SK-N-SH (cell line): Measurements from ENCODE around the gene BBC3. TPM values are rescaled to one million over a fixed set of nuclear protein-coding genes. Genes with fewer than 3 reads are reported as not detected.
A peak's percentile ranks its signal among the peaks of the same experiment; 100 is the strongest.

Experiments used
- CTCF ChIA-PET: fragments of 300-600, 350-600 bp; formaldehyde crosslinking; extraction: SDS; loops from one replicate; lab custom pipeline; 2021; lab: Yijun Ruan, JAX
- POLR2A ChIA-PET: fragments of 350-600 bp; sonication (Branson Sonifier 250); formaldehyde crosslinking; extraction: SDS; loops from one replicate; lab custom pipeline; 2020; ENCODE audit warnings: antibody characterized with exemption, inconsistent platforms; lab: Yijun Ruan, JAX
- DNase-seq: peaks from one replicate; pipeline ENCODE4 v3.0.0; 2012
- H2AFZ ChIP-seq: fragments of 200-600 bp; sonication (generic); 2 replicates; pipeline ENCODE4 v1.8.1; 2016; ENCODE audit warnings: antibody characterized with exemption, mild to moderate bottlenecking, low read depth
- H3F3A ChIP-seq: fragments of 200-600 bp; sonication (generic); replicated peaks from 2 replicates; pipeline ENCODE3; 2016; ENCODE audit warnings: antibody characterized with exemption, mild to moderate bottlenecking; ENCODE audit not compliant: insufficient read depth
- H3K27ac ChIP-seq, 2 experiments: fragments of 200-500 bp in 1 of 2; fragments of 200-600 bp in 1 of 2; sonication (Bioruptor generic) in 1 of 2; sonication (generic), shearing (Covaris generic) in 1 of 2; 2 replicates each; pipeline versions ENCODE4 v1.5.1 to v1.6.1; 2014 to 2016; ENCODE audit warnings: low read depth in 2 of 2, inconsistent platforms in 1 of 2, low read length in 1 of 2, mild to moderate bottlenecking in 1 of 2, mixed read lengths in 1 of 2
- H3K27me3 ChIP-seq: fragments of 200-600 bp; sonication (generic), shearing (Covaris generic); 2 replicates; pipeline ENCODE4 v1.6.1; 2016; ENCODE audit warnings: mixed run types; ENCODE audit not compliant: insufficient read depth
- H3K36me3 ChIP-seq, 2 experiments: fragments of 200-500 bp in 1 of 2; fragments of 200-600 bp in 1 of 2; sonication (Bioruptor generic) in 1 of 2; sonication (generic) in 1 of 2; replicated peaks in 1 of 2; 2 replicates each; pipeline versions ENCODE3 to v1.5.1; 2014 to 2016; ENCODE audit warnings: low read length in 1 of 2, mild to moderate bottlenecking in 1 of 2; ENCODE audit not compliant: insufficient read depth in 2 of 2, control insufficient read depth in 1 of 2
- H3K4me1 ChIP-seq, 2 experiments: fragments of 200-500 bp in 1 of 2; fragments of 200-600 bp in 1 of 2; sonication (Bioruptor generic) in 1 of 2; sonication (generic), shearing (Covaris generic) in 1 of 2; 2 replicates each; pipeline versions ENCODE4 v1.5.1 to v1.6.1; 2014 to 2016; ENCODE audit warnings: low read depth in 1 of 2, low read length in 1 of 2, mixed run types in 1 of 2; ENCODE audit not compliant: insufficient read depth in 2 of 2, control insufficient read depth in 1 of 2
- H3K4me2 ChIP-seq: fragments of 200-600 bp; sonication (generic), shearing (Covaris generic); 2 replicates; pipeline ENCODE4 v1.6.1; 2017; ENCODE audit warnings: mixed run types
- H3K4me3 ChIP-seq, 2 experiments: fragments of 200-500 bp in 1 of 2; fragments of 200-600 bp in 1 of 2; sonication (Bioruptor generic) in 1 of 2; sonication (generic), shearing (Covaris generic) in 1 of 2; 2 replicates each; pipeline versions ENCODE4 v1.5.1 to v1.8.1; 2014 to 2016; ENCODE audit warnings: low read depth in 2 of 2, inconsistent platforms in 1 of 2, low read length in 1 of 2, mild to moderate bottlenecking in 1 of 2, mixed read lengths in 1 of 2, moderate library complexity in 1 of 2
- H3K79me2 ChIP-seq: fragments of 200-600 bp; sonication (generic); 2 replicates; pipeline ENCODE4 v1.8.1; 2017; ENCODE audit warnings: mild to moderate bottlenecking; ENCODE audit not compliant: insufficient read depth
- H3K9ac ChIP-seq: fragments of 200-600 bp; sonication (generic); 2 replicates; pipeline ENCODE4 v1.6.1; 2017; ENCODE audit warnings: mixed run types
- H3K9me2 ChIP-seq: fragments of 200-600 bp; sonication (generic); 2 replicates; pipeline ENCODE4 v1.6.1; 2017; ENCODE audit warnings: mixed run types
- H3K9me3 ChIP-seq: fragments of 200-600 bp; sonication (generic); 2 replicates; pipeline ENCODE4 v1.6.1; 2017; ENCODE audit warnings: mixed run types, mild to moderate bottlenecking, moderate library complexity
- H4K20me1 ChIP-seq: fragments of 200-600 bp; sonication (generic); 2 replicates; pipeline ENCODE4 v1.6.1; 2017; ENCODE audit warnings: mild to moderate bottlenecking, mixed run types; ENCODE audit not compliant: insufficient read depth
- ELF1 ChIP-seq: IDR thresholded peaks from 2 replicates; pipeline ENCODE4 v1.4.0; 2012
- FOXJ3 ChIP-seq: sonication (generic); formaldehyde crosslinking; IDR thresholded peaks from 2 replicates; pipeline ENCODE4 v1.5.1; 2020; ENCODE audit warnings: mild to moderate bottlenecking, missing genetic modification reagents
- JUND ChIP-seq: IDR thresholded peaks from 2 replicates; pipeline ENCODE4 v1.4.0; 2012
- RCOR1 ChIP-seq: fragments of 150-350 bp; IDR thresholded peaks from 2 replicates; pipeline ENCODE4 v1.6.1; 2017; ENCODE audit warnings: antibody characterized with exemption, low read length
- SMC3 ChIP-seq: IDR thresholded peaks from 2 replicates; pipeline ENCODE4 v1.6.1; 2012; ENCODE audit warnings: low read depth, low read length, improper control_type of control experiment
- TEAD4 ChIP-seq: IDR thresholded peaks from 2 replicates; pipeline ENCODE4 v1.4.0; 2012; ENCODE audit warnings: mild to moderate bottlenecking, borderline replicate concordance; ENCODE audit not compliant: insufficient read depth
- WGBS: methylation state at CpG from one replicate; pipeline ENCODE4 v1.1.6; 2017; ENCODE audit warnings: low lambda C conversion rate; 5-methylcytosine and 5-hydroxymethylcytosine counted together
- polyA plus RNA-seq, 3 experiments: library from polyadenylated mRNA; depleted of rRNA; stranded (reverse); fragments of >200 nt; gene quantifications; 2 replicates each; pipeline ENCODE4 v1.2.3, GENCODE V29; 2012
- TF ChIP-seq, protein P1 (sequence below): IDR thresholded peaks from 2 replicates; pipeline ENCODE4 v1.4.0; 2012; ENCODE audit warnings: low read depth
- TF ChIP-seq, protein P2 (sequence below): fragments of 200-600 bp; sonication (generic); IDR thresholded peaks from 2 replicates; pipeline ENCODE4 v1.6.1; 2017; ENCODE audit warnings: antibody characterized with exemption, mild to moderate bottlenecking, moderate library complexity

Gene BBC3
- polyA plus RNA-seq, 1 of the 3 experiments (the other 2 are of a cell fraction), result 14.5 TPM

DNA sequence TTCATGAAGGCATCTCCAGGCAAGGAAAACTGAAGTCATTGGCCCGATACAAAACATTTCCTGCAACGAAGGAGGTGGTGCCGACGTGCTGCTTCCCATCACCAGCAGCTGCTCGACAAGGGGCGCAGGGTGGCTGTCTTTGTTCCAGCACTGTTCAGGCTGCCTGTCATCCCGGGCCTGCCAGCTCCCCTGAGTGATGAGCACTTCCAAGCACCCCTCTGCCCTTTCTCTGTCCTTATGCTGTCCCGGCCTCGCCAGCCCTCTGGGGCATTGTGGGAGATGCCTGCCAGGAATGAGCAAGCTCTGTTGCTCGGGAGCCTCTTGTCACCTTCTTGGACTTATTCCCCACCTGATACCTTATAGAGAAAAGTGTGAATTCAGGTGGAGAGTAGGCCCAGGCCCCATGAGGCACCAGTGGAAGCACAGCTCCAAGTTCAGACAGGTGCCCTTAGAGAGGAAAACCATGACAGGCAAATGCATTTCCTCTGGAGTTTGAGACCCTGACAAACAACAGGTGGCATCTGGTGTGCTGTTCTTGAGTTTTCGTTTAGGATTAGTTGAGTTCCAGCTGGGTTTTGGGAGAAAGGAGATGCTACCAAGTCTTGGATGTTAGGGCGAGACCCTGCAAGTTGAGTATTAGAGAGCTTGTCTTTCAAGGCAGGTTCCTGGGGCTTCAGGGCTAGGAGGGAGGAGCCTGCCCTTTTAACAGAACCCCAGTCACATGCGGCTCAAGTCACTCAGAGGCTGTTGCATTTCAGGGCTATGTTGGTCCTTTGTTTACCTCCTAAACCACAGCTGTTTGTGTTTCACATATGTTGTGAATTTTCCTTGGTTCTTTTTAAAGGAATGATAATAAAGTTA lies 21.4 kb downstream of the BBC3 start:
- Histone ChIP-seq H3F3A (peaks cover 32% of the 10 kb centered on the region), H4K20me1 (no peaks in the 10 kb centered on the region), H3K4me3 (no peak overlapping the region), H3K4me2 (no peak overlapping the region), H2AFZ (no peak overlapping the region), H3K9me2 (no peaks in the 10 kb centered on the region), H3K9me3 (no peaks in the 10 kb centered on the region), H3K27ac (peak overlapping the region in 1 of 2 experiments; percentile 76; a peak in 2 of 4 replicates), H3K27me3 (no peaks in the 10 kb centered on the region), H3K4me1 (peaks cover 3 to 8% of the 10 kb centered on the region in 2 experiments; a peak in 1 of 4 replicates), H3K79me2 (no peaks in the 10 kb centered on the region), H3K36me3 (peaks cover 19 to 38% of the 10 kb centered on the region in 2 experiments), H3K9ac (0 out of 2 replicates have a peak overlapping the region, but pooled peaks have one; percentile 3)
- CTCF ChIA-PET, result interaction anchor here (0.8 to 22.3 kb wide), 22 partner anchors 8 to 173 kb away, joined by 3 to 520 read pairs (median 12); no protein-coding TSS in a partner anchor
- POLR2A ChIA-PET, result interaction anchor here (0.6 to 3.5 kb wide), 2 partner anchors 16 to 35 kb away, joined by 3 to 36 read pairs; no protein-coding TSS in a partner anchor
- TF ChIP-seq, protein P1, sequence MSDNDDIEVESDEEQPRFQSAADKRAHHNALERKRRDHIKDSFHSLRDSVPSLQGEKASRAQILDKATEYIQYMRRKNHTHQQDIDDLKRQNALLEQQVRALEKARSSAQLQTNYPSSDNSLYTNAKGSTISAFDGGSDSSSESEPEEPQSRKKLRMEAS, result no peak
- TF ChIP-seq, protein P2, sequence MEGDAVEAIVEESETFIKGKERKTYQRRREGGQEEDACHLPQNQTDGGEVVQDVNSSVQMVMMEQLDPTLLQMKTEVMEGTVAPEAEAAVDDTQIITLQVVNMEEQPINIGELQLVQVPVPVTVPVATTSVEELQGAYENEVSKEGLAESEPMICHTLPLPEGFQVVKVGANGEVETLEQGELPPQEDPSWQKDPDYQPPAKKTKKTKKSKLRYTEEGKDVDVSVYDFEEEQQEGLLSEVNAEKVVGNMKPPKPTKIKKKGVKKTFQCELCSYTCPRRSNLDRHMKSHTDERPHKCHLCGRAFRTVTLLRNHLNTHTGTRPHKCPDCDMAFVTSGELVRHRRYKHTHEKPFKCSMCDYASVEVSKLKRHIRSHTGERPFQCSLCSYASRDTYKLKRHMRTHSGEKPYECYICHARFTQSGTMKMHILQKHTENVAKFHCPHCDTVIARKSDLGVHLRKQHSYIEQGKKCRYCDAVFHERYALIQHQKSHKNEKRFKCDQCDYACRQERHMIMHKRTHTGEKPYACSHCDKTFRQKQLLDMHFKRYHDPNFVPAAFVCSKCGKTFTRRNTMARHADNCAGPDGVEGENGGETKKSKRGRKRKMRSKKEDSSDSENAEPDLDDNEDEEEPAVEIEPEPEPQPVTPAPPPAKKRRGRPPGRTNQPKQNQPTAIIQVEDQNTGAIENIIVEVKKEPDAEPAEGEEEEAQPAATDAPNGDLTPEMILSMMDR, result no peak
- no peak for TF ChIP-seq FOXJ3
- TF ChIP-seq RCOR1, result no peak
- TF ChIP-seq JUND, result no peak
- no peak for TF ChIP-seq ELF1
- TF ChIP-seq SMC3, result no peak
- DNase-seq, result no peak
- 90% methylated on average over 11 of the region's 13 CpGs for WGBS

DNA sequence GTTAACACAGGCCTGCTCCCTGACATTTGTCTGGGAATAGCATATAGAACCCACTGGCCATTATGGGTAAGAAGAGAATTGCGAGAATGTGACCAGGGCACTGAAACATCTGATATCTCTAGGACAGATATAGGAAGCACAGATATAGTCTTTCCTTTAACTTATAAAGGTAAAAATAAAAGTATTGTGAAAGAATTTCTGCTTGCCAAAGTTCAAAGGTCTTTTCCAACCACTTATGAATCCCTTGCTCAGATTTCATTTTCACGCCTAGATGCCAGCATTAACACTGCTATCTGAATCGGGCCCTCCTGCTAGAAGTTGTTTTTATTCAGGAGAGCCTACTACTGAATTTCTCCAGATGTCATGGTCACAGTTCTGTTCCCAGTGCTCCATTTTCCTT lies 27.7 kb downstream of the BBC3 start:
- H3K9ac ChIP-seq, result no peak overlapping the region
- H3K4me3 ChIP-seq, result no peak overlapping the region
- H3F3A ChIP-seq, result peaks cover 9% of the 10 kb centered on the region
- H3K4me2 ChIP-seq, result no peak overlapping the region
- H3K9me3 ChIP-seq, result no peaks in the 10 kb centered on the region
- no peak overlapping the region; a peak in 1 of 4 replicates for H3K27ac ChIP-seq
- POLR2A ChIA-PET, result no interaction called here
- H3K36me3 ChIP-seq, result peaks cover 31 to 51% of the 10 kb centered on the region in 2 experiments
- H3K9me2 ChIP-seq, result no peaks in the 10 kb centered on the region
- no peak for TF ChIP-seq TEAD4
- no peaks in the 10 kb centered on the region for H4K20me1 ChIP-seq
- H2AFZ ChIP-seq, result no peak overlapping the region
- H3K4me1 ChIP-seq, result no peaks in the 10 kb centered on the region
- peaks cover 7% of the 10 kb centered on the region for H3K79me2 ChIP-seq
- CTCF ChIA-PET, result no interaction called here
- no peak for DNase-seq
- WGBS, result 88% methylated on average over 3 of the region's 3 CpGs
- no peaks in the 10 kb centered on the region for H3K27me3 ChIP-seq
